ENCODE results near the gene CHST6.
"Not testable (repeated sequence)": the region's sequence is repeated elsewhere in the genome, so short reads cannot be mapped to it uniquely, and the experiment has no call there.

CHST6 gene

GRCh38 chr16:75452464-75453190, 42.6 kb downstream of the CHST6 start:
- ATAC-seq: no peak
- Mint-ChIP-seq H3K9me3 (no peaks in the 10 kb centered on the region), H3K4me3 (no peak overlapping the region), H3K4me1 (peaks cover 32% of the 10 kb centered on the region), H3K27me3 (no peaks in the 10 kb centered on the region), H3K27ac (peak overlapping the region; percentile 59 to 83)
- DNase-seq: no peak

GRCh38 chr16:75446416-75446815, 48.8 kb downstream of the CHST6 start:
- DNase-seq (no peak), ATAC-seq (no peak)
- H3K27me3 Mint-ChIP-seq: no peaks in the 10 kb centered on the region

GRCh38 chr16:75445298-75445697, 49.9 kb downstream of the CHST6 start:
- Mint-ChIP-seq H3K9me3 (no peaks in the 10 kb centered on the region), H3K4me1 (no peaks in the 10 kb centered on the region), H3K27ac (no peak overlapping the region), H3K4me3 (no peak overlapping the region), H3K27me3 (no peaks in the 10 kb centered on the region)
- no peak for ATAC-seq
- DNase-seq: no peak

More at GRCh38 chr16:75446416-75446815, 48.8 kb downstream of the CHST6 start:
- H3K9me3 Mint-ChIP-seq: no peaks in the 10 kb centered on the region
- no peak overlapping the region for H3K27ac Mint-ChIP-seq
- H3K4me3 Mint-ChIP-seq: no peak overlapping the region
- H3K4me1 Mint-ChIP-seq: no peaks in the 10 kb centered on the region

- H3K27ac Mint-ChIP-seq: no peak overlapping the region
- H3K9me3 Mint-ChIP-seq: no peaks in the 10 kb centered on the region
- no peaks in the 10 kb centered on the region for H3K4me1 Mint-ChIP-seq
- no peaks in the 10 kb centered on the region for H3K27me3 Mint-ChIP-seq
- DNase-seq: no peak
- no peak for ATAC-seq
- H3K4me3 Mint-ChIP-seq: no peak overlapping the region
These were observed 51.9 kb downstream of the CHST6 start for GRCh38 chr16:75443298-75443697.

- no peaks in the 10 kb centered on the region for H3K27me3 Mint-ChIP-seq
- peak; percentile 63 to 73 for DNase-seq
- peak; percentile 79 for ATAC-seq
- peaks cover 0 to 7% of the 10 kb centered on the region in 2 donors for H3K9me3 Mint-ChIP-seq
- H3K4me3 Mint-ChIP-seq: peak overlapping the region; percentile 82 to 96
- peaks cover 48% of the 10 kb centered on the region for H3K4me1 Mint-ChIP-seq
- H3K27ac Mint-ChIP-seq: peak overlapping the region; percentile 98
These were observed 61.4 kb downstream of the CHST6 start for GRCh38 chr16:75433732-75434413.

- Mint-ChIP-seq H3K4me3 (peak within 1 kb of the TSS; percentile 82 to 96), H3K9me3 (peaks cover 0 to 7% of the 10 kb centered on the region in 2 donors), H3K27me3 (no peaks in the 10 kb centered on the region), H3K27ac (peak within 1 kb of the TSS; percentile 98), H3K4me1 (peaks cover 56% of the 10 kb centered on the region)
- DNase-seq (peak; percentile 95), ATAC-seq (peak; percentile 95)
These were observed 62.2 kb downstream of the CHST6 start, which contains the start of gene CFDP1 for GRCh38 chr16:75432828-75433731. Gene CFDP1, minus strand, starts transcription at chr16:75433503. Its CDS starts 151 bp downstream, at chr16:75433352.

- Mint-ChIP-seq H3K4me1 (peaks cover 75% of the 10 kb centered on the region), H3K27me3 (no peaks in the 10 kb centered on the region), H3K9me3 (no peaks in the 10 kb centered on the region), H3K4me3 (no peak overlapping the region), H3K27ac (no peak overlapping the region)
- no peak for ATAC-seq
- DNase-seq: no peak
These were observed 65.4 kb downstream of the CHST6 start for GRCh38 chr16:75429621-75430403.

- H3K27me3 Mint-ChIP-seq, DNase-seq, ATAC-seq, H3K9me3 Mint-ChIP-seq, H3K4me3 Mint-ChIP-seq: not testable (repeated sequence)
- Mint-ChIP-seq H3K4me1 (peaks cover 62% of the 10 kb centered on the region), H3K27ac (peak overlapping the region in 1 of 2 donors; percentile 44)
These were observed 68.7 kb downstream of the CHST6 start for GRCh38 chr16:75426524-75426923.

GRCh38 chr16:75424105-75424762, 71.0 kb downstream of the CHST6 start:
- H3K4me1 Mint-ChIP-seq: peaks cover 56% of the 10 kb centered on the region
- H3K4me3 Mint-ChIP-seq, ATAC-seq, H3K9me3 Mint-ChIP-seq, H3K27ac Mint-ChIP-seq, H3K27me3 Mint-ChIP-seq, DNase-seq: not testable (repeated sequence)

- H3K4me3 Mint-ChIP-seq: no peak overlapping the region
- ATAC-seq (no peak), DNase-seq (no peak)
- H3K4me1 Mint-ChIP-seq: peaks cover 53% of the 10 kb centered on the region
- H3K9me3 Mint-ChIP-seq: no peaks in the 10 kb centered on the region
- H3K27me3 Mint-ChIP-seq: no peaks in the 10 kb centered on the region
- H3K27ac Mint-ChIP-seq: peak overlapping the region in 1 of 2 donors; percentile 59
These were observed 71.5 kb downstream of the CHST6 start for GRCh38 chr16:75423723-75424104.
